Pancreas (tissue), 10 donors: ENCODE measurements around the gene ARID4B. TPM values are rescaled to one million over a fixed set of nuclear protein-coding genes. Genes with fewer than 3 reads are reported as not detected.
"Not testable (repeated sequence)": the region's sequence is repeated elsewhere in the genome, so short reads cannot be mapped to it uniquely, and the experiment has no call there.

Experiments used
- ATAC-seq, 4 donors: fragments of 200-7000 bp; cut with Tn5 transposase; one replicate each; pipeline versions ENCODE4 v1.8.0 to v1.9.1; 2020; ENCODE audit warnings: mild to moderate bottlenecking in 4 of 4, moderate library complexity in 4 of 4
- DNase-seq, 6 donors: peaks; one replicate each; pipeline ENCODE4 v3.0.0-alpha.2; 2020
- FAIRE-seq: peaks from 2 replicates; lab custom pipeline; 2012; peaks lifted over from hg19 to GRCh38; lab: Jason Lieb, UNC
- H3K27ac ChIP-seq, 4 donors: fragments of 200-600 bp; sonication (generic); 1 replicate in 3 of 4; 2 replicates in 1 of 4; pipeline versions ENCODE4 v1.5.0 to v1.8.0; 2020
- H3K27me3 ChIP-seq, 4 donors: fragments of 200-600 bp; one replicate each; pipeline ENCODE4 v1.8.0; 2021
- H3K36me3 ChIP-seq, 3 donors: fragments of 200-600 bp; sonication (generic) in 1 of 3; one replicate each; pipeline versions ENCODE4 v1.5.0 to v1.8.0; 2020 to 2021
- H3K4me1 ChIP-seq, 3 donors: fragments of 200-600 bp; one replicate each; pipeline ENCODE4 v1.8.0; 2021
- H3K4me3 ChIP-seq, 4 donors: fragments of 200-600 bp; sonication (generic) in 2 of 4; one replicate each; pipeline versions ENCODE4 v1.5.0 to v1.8.0; 2020 to 2021
- H3K9me3 ChIP-seq, 4 donors: fragments of 200-600 bp; one replicate each; pipeline ENCODE4 v1.8.0; 2021
- WGBS, 2 donors: extraction: QIAGEN DNeasy Blood & Tissue Kit; methylation state at CpG; one replicate each; pipeline ENCODE4 v1.1.7; 2013; 5-methylcytosine and 5-hydroxymethylcytosine counted together
- intact Hi-C, 3 donors: fragments of 100-400 bp; cut with DNase I; formaldehyde crosslinking; loops; one replicate each; pipeline versions ENCODE4 v1.11.1 to v1.14.2; 2022
- polyA plus RNA-seq, 2 donors: library from polyadenylated mRNA; stranded (reverse); fragments of 200-250 nt; gene quantifications; one replicate each; pipeline ENCODE4 v1.2.3, GENCODE V29; 2013
- total RNA-seq, 6 donors: library from RNA; stranded (reverse); fragmentation: NEBNext Ultra II Directional in 4 of 6; extraction: Animal tissue kit (Norgen Biotek cat#: 25700) in 4 of 6; gene quantifications; one replicate each; pipeline versions ENCODE4 v1.2.1 to v1.2.4, GENCODE V29; 2021 to 2023
- TF ChIP-seq, protein P1 (sequence below), 4 donors: fragments of 200-600 bp; sonication (generic) in 3 of 4; IDR thresholded peaks; one replicate each; pipeline versions ENCODE4 v1.5.0 to v1.8.0; 2021; ENCODE audit warnings: antibody characterized with exemption in 4 of 4
- donor health status: healthy with polysubstance abuse.
- donor health status: DM: no; HTN: no; CAD: no; lungs with moderate emphysema.
- donor health status: DM: no; HTN: no; CAD: no.
- donor health status: control.
- donor health status: control.
- donor health status: Bipolar disorder and iron deficiency.
- donor health status: DM: yes; HTN: yes; CAD: no.
- donor health status: DM: no; HTN: no; CAD: no.
- donor health status: DM: no; HTN: no; CAD: no.
- donor health status: DM: yes; HTN: yes; CAD: no.

Gene ARID4B
- total and polyA plus RNA-seq, 8 donors = 12.5 to 26.6 (median 16.7) TPM

DNA sequence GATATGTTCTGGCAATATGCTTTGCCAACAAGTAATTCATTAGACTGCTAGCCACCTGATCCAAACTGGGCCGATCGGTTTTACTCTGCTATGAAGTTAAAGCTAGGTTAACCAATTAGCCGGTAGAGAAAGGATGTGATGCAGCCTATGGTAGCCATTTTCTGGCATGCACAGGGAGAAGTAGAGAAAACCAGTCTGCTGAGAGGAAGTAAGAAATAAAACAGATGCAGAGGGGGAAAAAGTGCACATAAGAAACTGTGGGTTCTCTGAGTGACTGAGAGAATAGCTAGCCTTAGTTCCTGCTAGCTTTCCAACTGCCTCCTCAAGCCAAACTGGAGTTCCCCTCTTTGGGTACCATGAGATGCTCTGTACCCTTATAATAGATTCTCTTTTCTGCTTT, 52.8 kb downstream of the ARID4B start:
- peak in 3 of 4 donors; percentile 38 to 50 (median 39) for ATAC-seq
- intact Hi-C loops = no loop called here
- no peak overlapping the region for H3K4me3 ChIP-seq
- H3K27ac ChIP-seq = peak overlapping the region in 1 of 4 donors; percentile 41
- no peak for DNase-seq
- TF ChIP-seq, protein P1, sequence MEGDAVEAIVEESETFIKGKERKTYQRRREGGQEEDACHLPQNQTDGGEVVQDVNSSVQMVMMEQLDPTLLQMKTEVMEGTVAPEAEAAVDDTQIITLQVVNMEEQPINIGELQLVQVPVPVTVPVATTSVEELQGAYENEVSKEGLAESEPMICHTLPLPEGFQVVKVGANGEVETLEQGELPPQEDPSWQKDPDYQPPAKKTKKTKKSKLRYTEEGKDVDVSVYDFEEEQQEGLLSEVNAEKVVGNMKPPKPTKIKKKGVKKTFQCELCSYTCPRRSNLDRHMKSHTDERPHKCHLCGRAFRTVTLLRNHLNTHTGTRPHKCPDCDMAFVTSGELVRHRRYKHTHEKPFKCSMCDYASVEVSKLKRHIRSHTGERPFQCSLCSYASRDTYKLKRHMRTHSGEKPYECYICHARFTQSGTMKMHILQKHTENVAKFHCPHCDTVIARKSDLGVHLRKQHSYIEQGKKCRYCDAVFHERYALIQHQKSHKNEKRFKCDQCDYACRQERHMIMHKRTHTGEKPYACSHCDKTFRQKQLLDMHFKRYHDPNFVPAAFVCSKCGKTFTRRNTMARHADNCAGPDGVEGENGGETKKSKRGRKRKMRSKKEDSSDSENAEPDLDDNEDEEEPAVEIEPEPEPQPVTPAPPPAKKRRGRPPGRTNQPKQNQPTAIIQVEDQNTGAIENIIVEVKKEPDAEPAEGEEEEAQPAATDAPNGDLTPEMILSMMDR (IDR thresholded peaks at IDR 0.05) = no peak
- no peaks in the 10 kb centered on the region for H3K36me3 ChIP-seq
- no peak for FAIRE-seq
- 5 to 11% methylated on average over 3 of the region's 3 CpGs for WGBS, 2 donors
- no peaks in the 10 kb centered on the region for H3K9me3 ChIP-seq
- H3K4me1 ChIP-seq = peaks cover 15 to 57% (median 48%) of the 10 kb centered on the region in 3 donors
- no peaks in the 10 kb centered on the region for H3K27me3 ChIP-seq

DNA sequence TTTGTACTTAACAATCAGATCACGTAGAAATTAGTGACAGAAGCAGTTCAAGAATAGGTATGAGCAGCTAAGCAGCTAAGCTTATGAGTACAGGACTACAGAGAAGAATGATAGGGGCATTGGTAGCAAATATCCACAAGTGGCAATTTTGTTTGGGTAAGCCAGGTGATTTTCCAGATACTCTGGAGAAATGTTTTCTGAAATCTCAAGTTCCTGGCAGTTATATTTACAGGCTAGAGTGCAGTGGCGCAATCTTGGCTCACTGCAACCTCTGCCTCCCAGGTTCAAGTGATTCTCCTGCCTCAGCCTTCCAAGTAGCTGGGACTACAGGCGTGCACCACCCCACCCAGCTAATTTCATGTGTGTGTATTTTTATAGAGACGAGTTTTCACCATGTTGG, 55.1 kb downstream of the ARID4B start:
- H3K36me3 ChIP-seq = no peaks in the 10 kb centered on the region
- H3K9me3 ChIP-seq = no peaks in the 10 kb centered on the region
- FAIRE-seq (no peak), ATAC-seq (peak in 2 of 4 donors; percentile 14 to 16), DNase-seq (no peak)
- no peaks in the 10 kb centered on the region for H3K27me3 ChIP-seq
- 64 to 70% methylated on average over 4 of the region's 4 CpGs for WGBS, 2 donors
- TF ChIP-seq, protein P1 (IDR thresholded peaks at IDR 0.05) = no peak
- peaks cover 3 to 34% (median 34%) of the 10 kb centered on the region in 3 donors for H3K4me1 ChIP-seq
- intact Hi-C loops = no loop called here
- H3K4me3 ChIP-seq = no peak overlapping the region
- H3K27ac ChIP-seq = peak overlapping the region in 1 of 4 donors; percentile 7

DNA sequence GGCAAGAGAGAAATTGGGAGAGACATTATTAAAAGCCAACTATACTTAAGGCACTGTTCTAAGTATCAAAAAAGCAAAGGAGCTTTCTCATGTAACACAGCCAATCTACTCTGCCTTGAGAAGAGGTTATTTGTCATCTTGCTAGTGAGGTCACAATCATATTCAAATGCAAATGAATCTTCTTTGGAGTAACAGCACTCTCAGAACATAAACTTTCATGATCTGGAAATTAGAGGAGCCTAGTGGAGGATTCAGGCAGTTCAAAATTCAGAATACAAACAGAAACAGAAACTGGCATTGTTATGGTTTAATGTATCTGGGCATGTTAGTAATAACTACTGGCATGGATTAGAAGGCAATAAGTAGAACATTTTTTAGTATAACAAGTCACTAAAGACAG, 57.4 kb downstream of the ARID4B start:
- Histone ChIP-seq H3K4me3 (no peak overlapping the region), H3K4me1 (peaks cover 0 to 38% (median 30%) of the 10 kb centered on the region in 3 donors), H3K27ac (no peak overlapping the region), H3K27me3 (no peaks in the 10 kb centered on the region), H3K36me3 (no peaks in the 10 kb centered on the region), H3K9me3 (no peaks in the 10 kb centered on the region)
- peak; percentile 47 for FAIRE-seq
- ATAC-seq = peak in 3 of 4 donors; percentile 26 to 32 (median 26)
- TF ChIP-seq, protein P1 (IDR thresholded peaks at IDR 0.05) = no peak
- DNase-seq = no peak
- intact Hi-C loops = no loop called here

DNA sequence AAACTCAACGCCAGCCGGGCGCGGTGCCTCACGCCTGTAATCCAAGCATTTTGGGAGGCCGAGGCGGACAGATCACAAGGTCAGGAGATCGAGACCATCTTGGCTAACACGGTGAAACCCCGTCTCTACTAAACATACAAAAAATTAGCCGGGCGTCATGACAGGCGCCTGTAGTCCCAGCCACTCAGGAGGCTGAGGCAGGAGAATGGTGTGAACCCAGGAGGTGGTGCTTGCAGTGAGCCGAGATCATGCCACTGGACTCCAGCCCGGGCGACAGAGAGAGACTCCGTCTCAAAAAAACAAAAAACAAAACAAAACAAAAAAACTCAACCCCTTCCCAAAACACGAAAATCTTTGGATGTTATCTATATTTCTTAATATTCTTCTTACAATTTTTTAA, 58.0 kb downstream of the ARID4B start:
- H3K9me3 ChIP-seq, H3K4me3 ChIP-seq, DNase-seq, intact Hi-C loops, H3K27ac ChIP-seq, H3K27me3 ChIP-seq, ATAC-seq, H3K36me3 ChIP-seq, FAIRE-seq: not testable (repeated sequence)
- H3K4me1 ChIP-seq = peaks cover 0 to 34% (median 24%) of the 10 kb centered on the region in 3 donors
- WGBS, 2 donors = 92 to 95% methylated on average over 18 of the region's 18 CpGs

DNA sequence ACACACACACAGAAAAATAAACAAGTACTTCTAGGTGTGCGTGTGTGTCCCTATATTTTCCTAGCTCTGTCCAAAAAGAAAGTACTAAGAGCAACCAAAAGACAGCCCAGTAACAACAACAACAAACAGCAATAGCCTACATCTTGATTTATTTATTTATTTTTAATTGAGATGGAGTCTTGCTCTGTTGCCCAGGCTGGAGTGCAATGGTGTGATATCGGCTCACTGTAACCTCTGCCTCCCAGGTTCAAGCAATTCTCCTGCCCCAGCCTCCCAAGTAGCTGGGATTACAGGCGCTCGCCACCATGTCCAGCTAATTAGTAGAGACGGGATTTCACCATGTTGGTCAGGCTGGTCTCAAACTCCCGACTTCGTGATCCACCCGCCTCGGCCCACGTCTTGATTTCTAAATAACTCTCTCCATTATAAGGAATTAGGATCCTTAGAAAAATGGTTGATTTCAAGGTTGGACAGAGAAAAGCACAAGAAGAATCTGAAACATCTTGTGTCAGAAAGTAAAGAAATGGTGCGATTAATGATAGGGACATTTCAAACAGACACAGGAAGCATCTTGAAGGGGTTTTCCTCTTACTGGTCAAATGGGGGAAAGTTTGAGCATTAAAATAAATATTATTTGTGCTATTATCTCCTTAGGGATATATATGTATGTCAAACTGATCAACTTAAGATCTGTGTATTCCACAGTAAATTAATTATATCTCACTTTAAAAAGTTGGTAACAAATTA, 59.4 kb downstream of the ARID4B start:
- ATAC-seq (no peak), FAIRE-seq (no peak), DNase-seq (no peak)
- intact Hi-C loops = no loop called here
- peaks cover 0 to 33% (median 15%) of the 10 kb centered on the region in 3 donors for H3K4me1 ChIP-seq
- no peaks in the 10 kb centered on the region for H3K27me3 ChIP-seq
- WGBS, 2 donors = 97% methylated on average over 11 of the region's 11 CpGs
- H3K9me3 ChIP-seq = no peaks in the 10 kb centered on the region
- no peaks in the 10 kb centered on the region for H3K36me3 ChIP-seq
- no peak overlapping the region for H3K4me3 ChIP-seq
- TF ChIP-seq, protein P1 (IDR thresholded peaks at IDR 0.05) = no peak
- no peak overlapping the region for H3K27ac ChIP-seq
